ENCODE measurements around the gene RBMS3. TPM values are rescaled to one million over a fixed set of nuclear protein-coding genes. Genes with fewer than 3 reads are reported as not detected.

RBMS3 gene
- total RNA-seq, 1 donor from 2014 or later, result 0.47 TPM

DNA sequence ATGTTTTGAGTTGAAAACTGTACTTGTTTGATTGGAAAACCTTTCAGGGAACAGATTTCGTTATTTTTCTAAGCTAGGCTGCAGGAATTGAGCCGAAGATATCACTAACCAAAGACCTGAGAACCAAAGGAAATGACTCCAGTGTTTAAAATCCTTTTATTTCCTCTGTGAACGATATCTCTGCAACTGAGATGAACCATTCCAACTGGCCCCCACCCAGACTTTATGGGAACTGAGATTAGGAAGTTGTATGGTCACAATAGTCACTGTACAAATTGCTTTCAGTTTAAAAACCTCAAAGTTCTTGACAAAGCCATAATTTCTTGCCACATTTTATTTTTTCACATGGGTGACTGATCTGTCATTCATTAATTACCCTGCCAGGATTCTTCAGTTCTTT lies 232.4 kb downstream of the RBMS3 start:
- Histone ChIP-seq H3K4me3 (no peak overlapping the region), H4K20me1 (ENCODE audit: low read depth) (no peaks in the 10 kb centered on the region), H3K4me1 (no peaks in the 10 kb centered on the region), H3K9me3 (ENCODE audit: low read depth) (no peaks in the 10 kb centered on the region), H3F3A (ENCODE audit: low read depth) (no peaks in the 10 kb centered on the region), H2AFZ (replicated peaks) (no peak overlapping the region), H3K27ac (no peak overlapping the region), H3K9ac (no peak overlapping the region), H3K27me3 (no peaks in the 10 kb centered on the region), H3K4me2 (no peak overlapping the region), H3K79me2 (ENCODE audit: low read depth) (no peaks in the 10 kb centered on the region), H3K36me3 (no peaks in the 10 kb centered on the region)
- no peak for DNase-seq (ENCODE audit: low spot score)
- TF ChIP-seq CTCF (IDR thresholded peaks at IDR 0.05) (no peak), EZH2phosphoT487 (IDR thresholded peaks at IDR 0.05) (no peak), EZH2 (IDR thresholded peaks at IDR 0.05) (no peak)
- peak overlapping the region; percentile 38 for H3K27ac Mint-ChIP-seq
- no peak overlapping the region for H3K4me3 Mint-ChIP-seq
- peaks cover 7% of the 10 kb centered on the region for H3K4me1 Mint-ChIP-seq
- no peaks in the 10 kb centered on the region for H3K9me3 Mint-ChIP-seq
- no peaks in the 10 kb centered on the region for H3K27me3 Mint-ChIP-seq (ENCODE audit: insufficient read depth, low read depth)
- no peaks in the 10 kb centered on the region for H3K36me3 Mint-ChIP-seq

GRCh38 chr3:29514170-29514569 lies 233.3 kb downstream of the RBMS3 start:
- H3K4me1 ChIP-seq, result no peaks in the 10 kb centered on the region
- no peak overlapping the region for H3K27ac Mint-ChIP-seq
- H3K9ac ChIP-seq, result no peak overlapping the region
- H3K9me3 ChIP-seq (ENCODE audit: low read depth), result no peaks in the 10 kb centered on the region
- no peak overlapping the region for H3K4me3 ChIP-seq
- no peaks in the 10 kb centered on the region for H3K79me2 ChIP-seq (ENCODE audit: low read depth)
- H2AFZ ChIP-seq (replicated peaks), result no peak overlapping the region
- H3F3A ChIP-seq (ENCODE audit: low read depth), result no peaks in the 10 kb centered on the region
- no peaks in the 10 kb centered on the region for H3K27me3 Mint-ChIP-seq (ENCODE audit: insufficient read depth, low read depth)
- H4K20me1 ChIP-seq (ENCODE audit: low read depth), result no peaks in the 10 kb centered on the region
- no peak overlapping the region for H3K4me2 ChIP-seq
- no peaks in the 10 kb centered on the region for H3K36me3 ChIP-seq
- H3K27ac ChIP-seq, result no peak overlapping the region
- DNase-seq (ENCODE audit: low spot score), result no peak
- no peaks in the 10 kb centered on the region for H3K36me3 Mint-ChIP-seq
- H3K9me3 Mint-ChIP-seq, result no peaks in the 10 kb centered on the region
- H3K4me3 Mint-ChIP-seq, result no peak overlapping the region
- peaks cover 7% of the 10 kb centered on the region for H3K4me1 Mint-ChIP-seq
- H3K27me3 ChIP-seq, result no peaks in the 10 kb centered on the region
- no peak for TF ChIP-seq CTCF (IDR thresholded peaks at IDR 0.05)
- no peak for TF ChIP-seq EZH2 (IDR thresholded peaks at IDR 0.05)
- no peak for TF ChIP-seq EZH2phosphoT487 (IDR thresholded peaks at IDR 0.05)

- no peak overlapping the region for H3K4me2 ChIP-seq
- Mint-ChIP-seq H3K27ac (no peak overlapping the region), H3K4me1 (peaks cover 7% of the 10 kb centered on the region), H3K9me3 (no peaks in the 10 kb centered on the region), H3K27me3 (ENCODE audit: insufficient read depth, low read depth) (no peaks in the 10 kb centered on the region), H3K36me3 (no peaks in the 10 kb centered on the region), H3K4me3 (no peak overlapping the region)
- H3K9me3 ChIP-seq (ENCODE audit: low read depth), result no peaks in the 10 kb centered on the region
- no peaks in the 10 kb centered on the region for H3K36me3 ChIP-seq
- no peaks in the 10 kb centered on the region for H3K79me2 ChIP-seq (ENCODE audit: low read depth)
- H4K20me1 ChIP-seq (ENCODE audit: low read depth), result no peaks in the 10 kb centered on the region
- no peak for TF ChIP-seq EZH2phosphoT487 (IDR thresholded peaks at IDR 0.05)
- H3K4me1 ChIP-seq, result no peaks in the 10 kb centered on the region
- DNase-seq (ENCODE audit: low spot score), result no peak
- no peaks in the 10 kb centered on the region for H3K27me3 ChIP-seq
- H3F3A ChIP-seq (ENCODE audit: low read depth), result no peaks in the 10 kb centered on the region
- H3K27ac ChIP-seq, result no peak overlapping the region
- no peak overlapping the region for H3K9ac ChIP-seq
- peak overlapping the region; percentile 13 for H2AFZ ChIP-seq (replicated peaks)
- H3K4me3 ChIP-seq, result no peak overlapping the region
These were observed 234.0 kb downstream of the RBMS3 start for GRCh38 chr3:29514912-29515311.

- Histone ChIP-seq H3K27ac (no peak overlapping the region), H3K9ac (no peak overlapping the region), H3K79me2 (ENCODE audit: low read depth) (no peaks in the 10 kb centered on the region), H4K20me1 (ENCODE audit: low read depth) (no peaks in the 10 kb centered on the region), H3K4me2 (no peak overlapping the region), H3K36me3 (no peaks in the 10 kb centered on the region), H3K4me3 (no peak overlapping the region), H3K4me1 (no peaks in the 10 kb centered on the region), H3K27me3 (no peaks in the 10 kb centered on the region), H2AFZ (replicated peaks) (peak overlapping the region; percentile 13), H3F3A (ENCODE audit: low read depth) (no peaks in the 10 kb centered on the region), H3K9me3 (ENCODE audit: low read depth) (no peaks in the 10 kb centered on the region)
- no peak for TF ChIP-seq EZH2phosphoT487 (IDR thresholded peaks at IDR 0.05)
- TF ChIP-seq EZH2 (IDR thresholded peaks at IDR 0.05), result no peak
- TF ChIP-seq CTCF (IDR thresholded peaks at IDR 0.05), result no peak
- DNase-seq (ENCODE audit: low spot score), result no peak
- no peaks in the 10 kb centered on the region for H3K36me3 Mint-ChIP-seq
- peaks cover 7% of the 10 kb centered on the region for H3K4me1 Mint-ChIP-seq
- no peaks in the 10 kb centered on the region for H3K9me3 Mint-ChIP-seq
- no peaks in the 10 kb centered on the region for H3K27me3 Mint-ChIP-seq (ENCODE audit: insufficient read depth, low read depth)
- no peak overlapping the region for H3K27ac Mint-ChIP-seq
- no peak overlapping the region for H3K4me3 Mint-ChIP-seq
These were observed 234.6 kb downstream of the RBMS3 start for GRCh38 chr3:29515451-29515850.
